GM23248 (cell line): ENCODE data around the gene NIPAL4.

ENCODE experiments used
- EZH2 ChIP-seq: fragments of 200-600 bp; sonication (generic); IDR thresholded peaks from 2 replicates; pipeline ENCODE4 v1.6.1; 2018; ENCODE audit warnings: antibody characterized with exemption, mild to moderate bottlenecking; ENCODE audit not compliant: insufficient read depth, poor library complexity, severe bottlenecking
- EZH2phosphoT487 ChIP-seq: fragments of 200-600 bp; sonication (generic); IDR thresholded peaks from 2 replicates; pipeline ENCODE4 v1.6.1; 2018; ENCODE audit warnings: antibody characterized with exemption, moderate library complexity, mild to moderate bottlenecking, low read depth; ENCODE audit not compliant: insufficient read depth

DNA sequence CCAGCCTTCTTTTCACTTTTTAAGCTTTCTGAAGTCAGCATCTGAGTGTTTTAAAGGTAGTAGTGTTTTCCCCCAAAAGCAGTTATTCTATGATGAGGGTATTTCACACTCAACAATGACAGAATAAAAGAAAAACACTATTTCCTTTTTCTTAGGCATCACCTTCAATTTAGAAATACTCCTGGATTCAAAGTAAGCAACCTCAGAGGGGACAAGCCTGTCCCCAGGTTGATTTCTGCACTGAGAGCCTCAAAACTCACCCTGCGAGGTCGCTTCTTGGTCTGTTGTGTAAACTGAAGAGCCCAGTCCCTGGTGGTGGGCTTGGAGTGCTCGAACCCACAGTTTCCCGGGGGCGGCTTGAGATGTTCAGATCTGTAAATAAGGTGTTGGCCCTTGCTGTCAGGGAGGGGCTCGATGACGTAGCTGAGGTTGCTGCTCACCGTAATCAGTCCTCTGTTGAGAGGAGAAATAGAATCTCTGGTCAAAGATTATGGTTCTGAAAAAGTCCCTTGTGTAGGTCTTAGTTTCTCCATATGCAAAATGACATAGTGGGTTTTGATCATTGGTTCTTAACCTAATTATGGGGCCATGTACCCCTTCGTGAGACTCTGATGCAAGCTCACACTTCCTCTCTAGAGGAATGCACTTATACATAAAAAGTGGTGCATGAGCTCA lies 59.7 kb downstream of the NIPAL4 start:
- TF ChIP-seq EZH2: no peak
- no peak for TF ChIP-seq EZH2phosphoT487
